ENCODE data around the gene PROB1.
A peak's percentile ranks its signal among the peaks of the same experiment; 100 is the strongest.

- TF ChIP-seq CTCF (IDR thresholded peaks at IDR 0.05; ENCODE audit: poor library complexity) (peak; percentile 26), EZH2 (IDR thresholded peaks at IDR 0.05; ENCODE audit: borderline replicate concordance) (no peak), EZH2phosphoT487 (IDR thresholded peaks at IDR 0.05; ENCODE audit: low read depth, severe bottlenecking, unreplicated experiment) (no peak)
Observed at GRCh38 chr5:139402561-139403158, 7.8 kb upstream of the PROB1 start.

Measured in hepatocyte (in vitro differentiated cells).